Measurements from ENCODE around the gene SIRPD.

Gene SIRPD

DNA sequence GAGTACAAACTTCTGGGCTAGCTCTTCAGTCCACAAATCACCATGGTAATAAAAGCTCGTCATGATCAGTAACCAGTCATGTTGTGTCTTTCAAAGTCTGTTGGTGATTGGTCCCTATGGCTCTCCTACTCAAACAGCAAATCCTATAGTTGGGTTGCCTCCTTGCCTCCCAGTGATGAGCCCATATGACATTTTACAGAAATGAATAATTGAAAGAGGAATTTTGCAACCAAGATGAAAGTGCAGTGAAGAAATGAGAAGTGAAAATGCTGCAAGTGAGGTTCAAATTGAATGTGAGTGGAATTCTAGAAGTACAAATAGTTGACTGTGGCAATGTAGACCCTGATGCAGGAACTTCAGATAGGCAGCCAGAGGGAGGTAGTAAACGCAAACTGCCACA is 5.1 kb upstream of the SIRPD start:
- no peaks in the 10 kb centered on the region for H3K9me2 ChIP-seq (replicated peaks; ENCODE audit: control insufficient read depth, low read length)
- H4K20me1 ChIP-seq (ENCODE audit: control insufficient read depth, insufficient read depth, low read depth, low read length) = no peaks in the 10 kb centered on the region
- no peaks in the 10 kb centered on the region for H3K79me2 ChIP-seq (ENCODE audit: control insufficient read depth, low read length)
- no peaks in the 10 kb centered on the region for H3F3A ChIP-seq (ENCODE audit: control insufficient read depth, insufficient read depth)
- no peak overlapping the region for H3K4me3 ChIP-seq (ENCODE audit: low read length)
- H3K4me1 ChIP-seq (ENCODE audit: control insufficient read depth, low read length) = no peaks in the 10 kb centered on the region
- no peak for TF ChIP-seq EZH2phosphoT487 (IDR thresholded peaks at IDR 0.05; ENCODE audit: borderline replicate concordance, low read length)
- TF ChIP-seq, protein P1, sequence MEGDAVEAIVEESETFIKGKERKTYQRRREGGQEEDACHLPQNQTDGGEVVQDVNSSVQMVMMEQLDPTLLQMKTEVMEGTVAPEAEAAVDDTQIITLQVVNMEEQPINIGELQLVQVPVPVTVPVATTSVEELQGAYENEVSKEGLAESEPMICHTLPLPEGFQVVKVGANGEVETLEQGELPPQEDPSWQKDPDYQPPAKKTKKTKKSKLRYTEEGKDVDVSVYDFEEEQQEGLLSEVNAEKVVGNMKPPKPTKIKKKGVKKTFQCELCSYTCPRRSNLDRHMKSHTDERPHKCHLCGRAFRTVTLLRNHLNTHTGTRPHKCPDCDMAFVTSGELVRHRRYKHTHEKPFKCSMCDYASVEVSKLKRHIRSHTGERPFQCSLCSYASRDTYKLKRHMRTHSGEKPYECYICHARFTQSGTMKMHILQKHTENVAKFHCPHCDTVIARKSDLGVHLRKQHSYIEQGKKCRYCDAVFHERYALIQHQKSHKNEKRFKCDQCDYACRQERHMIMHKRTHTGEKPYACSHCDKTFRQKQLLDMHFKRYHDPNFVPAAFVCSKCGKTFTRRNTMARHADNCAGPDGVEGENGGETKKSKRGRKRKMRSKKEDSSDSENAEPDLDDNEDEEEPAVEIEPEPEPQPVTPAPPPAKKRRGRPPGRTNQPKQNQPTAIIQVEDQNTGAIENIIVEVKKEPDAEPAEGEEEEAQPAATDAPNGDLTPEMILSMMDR (IDR thresholded peaks at IDR 0.05; ENCODE audit: low read depth, low read length, poor library complexity, severe bottlenecking) = no peak
- H3K27me3 ChIP-seq (ENCODE audit: control insufficient read depth, low read length) = no peaks in the 10 kb centered on the region; the same call in 1 of the 2 replicates
- H3K4me2 ChIP-seq (ENCODE audit: low read length) = no peak overlapping the region
- H3K36me3 ChIP-seq (ENCODE audit: control insufficient read depth, low read length) = no peaks in the 10 kb centered on the region
- H3K9me3 ChIP-seq (ENCODE audit: control insufficient read depth, insufficient read depth, low read length) = no peaks in the 10 kb centered on the region
- no peak overlapping the region for H3K27ac ChIP-seq (ENCODE audit: low read depth, low read length)

DNA sequence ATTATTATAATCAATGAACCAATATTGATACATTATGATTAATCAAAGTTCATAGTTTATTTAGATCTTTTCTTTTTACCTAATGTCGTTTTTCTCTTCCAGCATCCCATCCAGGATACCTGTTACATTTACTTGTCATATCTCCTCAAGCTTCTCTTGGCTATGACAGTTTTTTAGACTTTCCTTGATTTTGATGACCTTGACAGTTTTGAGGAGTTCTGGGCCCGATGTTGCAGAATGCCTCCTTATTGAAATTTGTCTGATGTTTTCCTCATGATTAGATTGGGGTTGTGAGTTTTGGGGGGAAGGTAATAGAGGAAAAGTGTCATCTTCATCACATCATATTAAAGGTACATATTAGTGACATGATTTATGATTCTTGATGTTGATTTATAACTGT is 3.8 kb upstream of the SIRPD start:
- Histone ChIP-seq H3K79me2 (ENCODE audit: control insufficient read depth, low read length) (no peaks in the 10 kb centered on the region), H3K36me3 (ENCODE audit: control insufficient read depth, low read length) (no peaks in the 10 kb centered on the region), H3K4me3 (ENCODE audit: low read length) (no peak overlapping the region), H3K9me3 (ENCODE audit: control insufficient read depth, insufficient read depth, low read length) (no peaks in the 10 kb centered on the region), H3K9me2 (replicated peaks; ENCODE audit: control insufficient read depth, low read length) (no peaks in the 10 kb centered on the region), H4K20me1 (ENCODE audit: control insufficient read depth, insufficient read depth, low read depth, low read length) (no peaks in the 10 kb centered on the region), H3K4me1 (ENCODE audit: control insufficient read depth, low read length) (no peaks in the 10 kb centered on the region), H3F3A (ENCODE audit: control insufficient read depth, insufficient read depth) (no peaks in the 10 kb centered on the region), H3K27ac (ENCODE audit: low read depth, low read length) (no peak overlapping the region), H3K27me3 (ENCODE audit: control insufficient read depth, low read length) (no peaks in the 10 kb centered on the region; the same call in 1 of the 2 replicates), H3K4me2 (ENCODE audit: low read length) (no peak overlapping the region)
- TF ChIP-seq, protein P1 (IDR thresholded peaks at IDR 0.05; ENCODE audit: low read depth, low read length, poor library complexity, severe bottlenecking) = no peak
- TF ChIP-seq EZH2phosphoT487 (IDR thresholded peaks at IDR 0.05; ENCODE audit: borderline replicate concordance, low read length) = no peak

DNA sequence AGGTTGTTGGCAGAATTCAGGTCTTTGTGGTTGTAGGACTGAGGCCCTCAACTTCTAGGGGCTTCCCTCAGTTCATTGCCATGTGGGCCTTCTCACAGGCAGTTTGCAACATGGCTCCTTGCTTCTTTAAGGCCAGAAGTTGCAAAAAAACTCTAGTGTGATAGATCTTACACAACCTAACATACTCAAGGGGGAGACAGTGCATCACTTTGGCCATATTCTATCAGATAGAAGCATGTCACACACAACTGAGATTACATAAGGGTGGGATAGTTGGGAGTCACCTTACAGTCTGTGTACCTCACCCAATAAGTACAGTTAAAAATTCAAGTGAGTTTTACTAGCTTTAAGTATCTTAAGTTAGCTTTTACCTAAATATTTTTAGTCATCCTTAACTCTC is 1.6 kb downstream of the SIRPD start:
- Histone ChIP-seq H3K9me2 (replicated peaks; ENCODE audit: control insufficient read depth, low read length) (no peaks in the 10 kb centered on the region), H3K4me1 (ENCODE audit: control insufficient read depth, low read length) (no peaks in the 10 kb centered on the region), H3F3A (ENCODE audit: control insufficient read depth, insufficient read depth) (no peaks in the 10 kb centered on the region), H3K4me3 (ENCODE audit: low read length) (no peak overlapping the region), H3K36me3 (ENCODE audit: control insufficient read depth, low read length) (no peaks in the 10 kb centered on the region), H3K27me3 (ENCODE audit: control insufficient read depth, low read length) (no peaks in the 10 kb centered on the region), H3K9me3 (ENCODE audit: control insufficient read depth, insufficient read depth, low read length) (no peaks in the 10 kb centered on the region), H3K4me2 (ENCODE audit: low read length) (no peak overlapping the region), H4K20me1 (ENCODE audit: control insufficient read depth, insufficient read depth, low read depth, low read length) (no peaks in the 10 kb centered on the region), H3K27ac (ENCODE audit: low read depth, low read length) (no peak overlapping the region), H3K79me2 (ENCODE audit: control insufficient read depth, low read length) (no peaks in the 10 kb centered on the region)
- TF ChIP-seq, protein P1 (IDR thresholded peaks at IDR 0.05; ENCODE audit: low read depth, low read length, poor library complexity, severe bottlenecking) = peak; percentile 16
- no peak for TF ChIP-seq EZH2phosphoT487 (IDR thresholded peaks at IDR 0.05; ENCODE audit: borderline replicate concordance, low read length)
